Body of pancreas (tissue), 4 donors: Measurements from ENCODE around the gene SMOC2.

Experiments
- CTCF ChIP-seq, 7 experiments: fragments of 450-650 bp in 4 of 7; fragments of 200-600 bp in 3 of 7; sonication (generic) in 3 of 7; IDR thresholded peaks; one replicate each; pipeline ENCODE4 v1.5.1; 2016 to 2019; ENCODE audit warnings: antibody characterized with exemption in 7 of 7
- POLR2A ChIP-seq, 3 donors: fragments of 450-650 bp; IDR thresholded peaks; one replicate each; pipeline ENCODE4 v1.6.1; 2016; ENCODE audit warnings: antibody characterized with exemption in 3 of 3, mild to moderate bottlenecking in 2 of 3

- TF ChIP-seq CTCF (IDR thresholded peaks at IDR 0.05): no peak
- no peak for TF ChIP-seq POLR2A (IDR thresholded peaks at IDR 0.05)
Measured at GRCh38 chr6:168619560-168620314, 178.8 kb downstream of the SMOC2 start.
